GM10266 (cell line): ENCODE measurements around the gene ATF7IP2.

Experiments
- DNase-seq: peaks from one replicate; pipeline ENCODE4 v3.0.0; 2012; ENCODE audit errors: extremely low spot score
- TF ChIP-seq, protein P1 (sequence below): IDR thresholded peaks from 2 replicates; pipeline ENCODE4 v1.5.1; 2012; ENCODE audit warnings: mild to moderate bottlenecking, low read depth; ENCODE audit not compliant: control insufficient read depth, insufficient read depth; ENCODE audit errors: missing control alignments

ATF7IP2 gene

DNA sequence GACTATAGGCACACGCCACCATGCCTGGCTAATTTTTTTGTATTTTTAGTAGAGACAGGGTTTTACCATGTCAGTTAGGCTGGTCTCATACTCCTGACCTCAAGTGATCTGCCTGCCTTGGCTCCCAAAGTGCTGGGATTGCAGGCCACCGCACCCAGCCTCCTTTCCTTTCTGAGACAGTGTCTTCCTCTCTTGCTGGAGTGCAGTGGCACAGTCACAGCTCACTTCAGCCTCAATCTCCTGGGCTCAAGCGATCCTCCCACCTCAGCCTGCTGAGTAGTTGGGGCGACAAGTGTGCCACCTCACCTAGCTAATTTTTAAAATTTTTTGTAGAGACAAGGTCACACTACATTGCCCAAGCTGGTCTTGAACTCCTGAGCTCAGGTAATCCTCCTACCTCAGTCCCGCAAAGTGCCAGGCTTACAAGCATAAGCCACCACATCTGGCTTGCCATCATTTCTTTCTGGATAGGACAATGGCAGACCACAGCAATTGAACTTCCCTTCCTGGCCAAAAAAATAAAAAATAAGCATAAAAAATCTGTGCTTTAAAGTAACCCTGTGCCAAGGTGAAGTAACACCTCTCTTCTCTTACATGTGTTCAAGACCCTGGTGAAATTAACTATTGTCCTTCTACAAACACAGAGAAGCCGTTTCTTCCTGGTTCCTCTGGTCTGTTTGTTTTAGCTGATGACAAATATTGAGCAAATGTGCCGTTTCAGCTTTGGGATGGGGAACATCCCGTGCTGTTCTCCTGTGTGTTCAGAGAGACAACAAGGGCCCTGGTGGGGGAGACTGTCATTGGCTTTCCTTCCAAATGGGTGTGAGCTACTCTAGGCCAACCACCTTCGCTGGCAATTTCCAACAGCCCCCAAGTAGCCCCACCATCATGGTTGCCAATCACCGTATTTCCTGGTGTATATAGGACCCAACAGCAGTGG lies 134.3 kb downstream of the ATF7IP2 start:
- TF ChIP-seq, protein P1, sequence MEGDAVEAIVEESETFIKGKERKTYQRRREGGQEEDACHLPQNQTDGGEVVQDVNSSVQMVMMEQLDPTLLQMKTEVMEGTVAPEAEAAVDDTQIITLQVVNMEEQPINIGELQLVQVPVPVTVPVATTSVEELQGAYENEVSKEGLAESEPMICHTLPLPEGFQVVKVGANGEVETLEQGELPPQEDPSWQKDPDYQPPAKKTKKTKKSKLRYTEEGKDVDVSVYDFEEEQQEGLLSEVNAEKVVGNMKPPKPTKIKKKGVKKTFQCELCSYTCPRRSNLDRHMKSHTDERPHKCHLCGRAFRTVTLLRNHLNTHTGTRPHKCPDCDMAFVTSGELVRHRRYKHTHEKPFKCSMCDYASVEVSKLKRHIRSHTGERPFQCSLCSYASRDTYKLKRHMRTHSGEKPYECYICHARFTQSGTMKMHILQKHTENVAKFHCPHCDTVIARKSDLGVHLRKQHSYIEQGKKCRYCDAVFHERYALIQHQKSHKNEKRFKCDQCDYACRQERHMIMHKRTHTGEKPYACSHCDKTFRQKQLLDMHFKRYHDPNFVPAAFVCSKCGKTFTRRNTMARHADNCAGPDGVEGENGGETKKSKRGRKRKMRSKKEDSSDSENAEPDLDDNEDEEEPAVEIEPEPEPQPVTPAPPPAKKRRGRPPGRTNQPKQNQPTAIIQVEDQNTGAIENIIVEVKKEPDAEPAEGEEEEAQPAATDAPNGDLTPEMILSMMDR, result no peak
- no peak for DNase-seq

DNA sequence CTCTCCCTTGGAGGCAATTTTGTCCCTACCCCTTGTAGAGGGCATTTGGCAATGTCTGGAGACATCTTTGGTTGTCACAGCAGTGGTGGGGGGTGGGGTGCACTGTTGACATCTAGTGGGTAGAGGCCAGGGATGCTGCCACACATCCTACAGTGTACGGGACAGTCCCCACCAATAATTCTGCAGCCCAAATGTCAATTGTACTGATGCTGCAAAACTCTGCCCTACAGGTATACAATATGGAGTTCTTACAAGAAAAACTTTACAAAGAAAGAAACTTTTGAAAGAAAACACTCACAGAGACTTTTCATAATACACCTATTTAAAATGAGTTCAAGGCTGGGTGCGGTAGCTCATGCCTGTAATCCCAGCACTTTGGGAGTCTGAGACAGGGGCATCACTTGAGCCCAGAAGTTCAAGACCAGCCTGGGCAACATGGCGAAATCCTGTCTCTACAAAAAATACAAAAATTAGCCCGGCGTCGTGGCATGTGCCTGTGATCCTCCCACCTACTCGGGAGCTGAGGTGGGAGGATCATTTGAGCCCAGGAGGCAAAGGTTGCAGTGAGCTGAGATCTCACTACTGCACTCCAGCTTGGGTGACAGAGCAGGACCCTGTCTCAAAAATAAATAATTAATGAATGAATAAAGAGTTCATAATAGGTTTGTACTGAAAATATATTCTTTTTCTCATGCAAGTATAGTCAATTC lies 135.2 kb downstream of the ATF7IP2 start:
- TF ChIP-seq, protein P1, result no peak
- DNase-seq, result no peak

DNA sequence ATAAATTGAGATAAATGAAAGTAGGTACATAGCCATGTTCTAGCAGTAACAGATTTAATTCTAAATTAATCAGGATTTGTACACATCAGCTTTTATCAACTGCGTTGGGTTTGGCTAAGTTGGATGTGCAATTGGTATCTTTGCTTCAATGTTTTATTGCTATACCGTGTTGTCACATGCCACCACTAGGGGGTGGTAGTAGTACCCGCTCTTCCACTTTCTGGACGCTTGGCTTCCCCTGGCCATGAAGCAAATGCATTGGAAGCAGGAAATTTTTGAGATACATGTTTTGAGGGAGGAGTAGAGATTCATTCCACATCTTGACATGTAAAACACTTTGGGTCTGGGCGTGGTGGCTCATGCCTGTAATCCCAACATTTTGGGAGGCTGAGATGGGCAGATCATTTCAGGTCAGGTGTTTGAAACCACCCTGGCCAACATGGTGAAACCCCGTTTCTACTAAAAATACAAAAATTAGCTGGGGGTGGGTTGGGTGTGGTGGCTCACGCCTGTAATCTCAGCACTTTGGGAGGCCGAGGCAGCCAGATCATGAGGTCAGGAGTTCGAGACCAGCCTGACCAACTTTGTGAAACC lies 135.9 kb downstream of the ATF7IP2 start:
- DNase-seq, result peak; percentile 60

DNA sequence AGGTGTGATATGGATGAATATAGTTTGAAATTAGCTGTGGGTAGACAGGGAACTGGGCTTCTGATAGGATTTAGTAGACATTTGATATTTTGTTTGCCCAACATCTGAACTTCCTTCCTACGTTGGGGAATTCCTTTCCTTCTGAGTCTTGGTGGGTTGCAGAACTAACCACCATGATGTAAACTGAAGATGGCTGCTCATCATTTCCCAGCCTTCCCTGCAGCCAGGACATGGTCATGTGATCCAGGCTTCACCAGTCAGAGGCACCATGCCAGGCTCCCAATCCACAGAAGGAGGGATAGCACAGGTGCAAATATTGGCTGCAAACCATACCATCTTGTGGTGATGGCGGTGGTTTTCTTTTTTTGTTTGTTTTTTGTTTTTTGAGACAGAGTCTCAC lies 137.1 kb downstream of the ATF7IP2 start:
- TF ChIP-seq, protein P1, result no peak

More for the DNA sequence above, 135.9 kb downstream of the ATF7IP2 start:
- TF ChIP-seq, protein P1, result peak; percentile 67

DNA sequence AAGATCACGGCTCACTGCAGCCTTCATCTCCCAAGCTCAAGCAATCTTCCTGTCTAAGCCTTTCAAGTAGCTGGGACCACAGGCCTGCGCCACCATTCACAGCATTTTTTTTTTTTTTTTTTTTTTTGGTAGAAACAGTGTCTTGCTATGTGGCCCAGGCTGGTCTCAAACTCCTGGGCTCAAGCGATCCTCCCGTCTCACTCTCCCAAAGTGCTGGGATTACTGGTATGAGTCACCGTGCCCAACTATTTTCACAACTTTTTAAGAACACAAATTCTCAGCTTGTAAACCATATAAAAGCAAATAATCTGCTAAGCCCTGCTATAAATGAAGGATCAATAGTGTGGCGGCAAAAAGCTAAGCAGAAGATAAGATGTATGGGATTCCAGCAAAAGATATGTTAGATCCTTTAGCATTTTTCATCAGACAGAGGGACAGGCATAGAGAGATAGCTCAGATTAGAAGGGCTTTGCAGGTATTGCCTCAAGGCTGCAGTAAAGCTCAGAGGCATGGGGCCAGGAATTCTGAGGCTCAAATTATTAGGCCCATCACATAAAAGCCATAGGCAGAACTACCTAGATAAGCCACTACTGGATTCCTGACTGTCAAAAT lies 139.5 kb downstream of the ATF7IP2 start:
- TF ChIP-seq, protein P1, result no peak
- DNase-seq, result no peak

More for the DNA sequence above, 137.1 kb downstream of the ATF7IP2 start:
- DNase-seq, result no peak

DNA sequence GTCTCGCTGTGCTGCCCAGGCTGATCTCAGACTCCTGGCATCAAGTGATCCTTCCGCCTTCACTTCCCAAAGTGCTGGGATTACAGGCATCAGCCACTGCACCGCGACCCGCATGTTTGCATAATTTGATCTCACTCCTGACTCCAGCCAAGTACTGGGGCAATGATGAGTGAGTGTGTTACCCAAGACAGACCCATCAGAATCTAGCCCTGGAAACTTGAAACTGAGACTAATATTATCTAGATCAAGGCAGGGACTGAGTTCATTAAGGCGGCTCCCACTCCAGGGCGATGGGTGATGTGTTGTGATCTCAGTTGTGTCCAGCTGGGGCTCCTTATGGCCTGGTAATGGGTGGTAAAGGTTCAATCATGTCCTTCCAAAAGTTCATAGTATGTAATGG lies 141.1 kb downstream of the ATF7IP2 start:
- TF ChIP-seq, protein P1, result no peak
- DNase-seq, result no peak

DNA sequence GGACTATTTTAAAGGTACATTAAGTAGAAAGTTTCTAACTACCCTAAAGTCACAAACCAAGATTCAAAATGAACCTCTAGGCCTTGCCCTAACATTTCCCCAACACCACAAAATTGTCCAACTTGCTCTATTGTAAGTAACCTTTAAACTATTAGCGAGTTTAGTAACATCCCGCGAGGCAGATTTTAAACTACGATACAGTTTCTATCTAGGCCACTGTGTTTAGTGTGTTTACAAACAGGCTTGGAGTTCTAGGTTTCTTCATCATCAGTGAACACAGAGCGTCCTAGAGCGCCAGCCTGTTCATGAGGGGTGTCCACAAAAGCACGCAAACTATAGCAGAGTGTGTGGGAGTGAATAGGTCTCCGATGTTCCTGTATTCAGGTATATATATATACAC lies 142.8 kb downstream of the ATF7IP2 start:
- no peak for DNase-seq
- TF ChIP-seq, protein P1, result no peak
